ENCODE data around the gene PSMB8.
A peak's percentile ranks its signal among the peaks of the same experiment; 100 is the strongest.
"Not testable (repeated sequence)": the region's sequence is repeated elsewhere in the genome, so short reads cannot be mapped to it uniquely, and the experiment has no call there.

Gene PSMB8

GRCh38 chr6:32843979-32844838 lies at the start of gene PSMB8:
Gene PSMB8 (minus strand): TSS chr6:32844047. CDS start chr6:32843996, 51 bp downstream.
- peak; percentile 99 for DNase-seq

GRCh38 chr6:32890831-32891230 lies 47.0 kb upstream of the PSMB8 start:
- DNase-seq, result no peak

GRCh38 chr6:32889533-32889932 lies 45.7 kb upstream of the PSMB8 start:
- DNase-seq, result no peak

- no peak for DNase-seq
Observed at GRCh38 chr6:32888576-32888975, 44.7 kb upstream of the PSMB8 start.

- DNase-seq, result no peak
Observed at GRCh38 chr6:32887616-32888015, 43.8 kb upstream of the PSMB8 start.

- no peak for DNase-seq
Observed at GRCh38 chr6:32886681-32887383, 43.0 kb upstream of the PSMB8 start.

- DNase-seq, result no peak
Observed at GRCh38 chr6:32885698-32886286, 41.9 kb upstream of the PSMB8 start.

- DNase-seq, result no peak
Observed at GRCh38 chr6:32883789-32884188, 39.9 kb upstream of the PSMB8 start.

- DNase-seq, result no peak
Observed at GRCh38 chr6:32882879-32883250, 39.0 kb upstream of the PSMB8 start.

- DNase-seq, result not testable (repeated sequence)
Observed at GRCh38 chr6:32880962-32881361, 37.1 kb upstream of the PSMB8 start.

- DNase-seq, result no peak
Observed at GRCh38 chr6:32879691-32880090, 35.8 kb upstream of the PSMB8 start.

- DNase-seq, result no peak
Observed at GRCh38 chr6:32876603-32877002, 32.8 kb upstream of the PSMB8 start.

GRCh38 chr6:32873947-32874346 lies 30.1 kb upstream of the PSMB8 start:
- not testable (repeated sequence) for DNase-seq

- peak; percentile 90 to 92 for DNase-seq
Observed at GRCh38 chr6:32868257-32868788, 24.5 kb upstream of the PSMB8 start.

- no peak for DNase-seq
Observed at GRCh38 chr6:32867554-32868256, 23.9 kb upstream of the PSMB8 start.

GRCh38 chr6:32867022-32867477 lies 23.2 kb upstream of the PSMB8 start:
- no peak for DNase-seq

- DNase-seq, result no peak
Observed at GRCh38 chr6:32865724-32866443, 22.0 kb upstream of the PSMB8 start.

- no peak for DNase-seq
Observed at GRCh38 chr6:32862725-32863124, 18.9 kb upstream of the PSMB8 start.

GRCh38 chr6:32860674-32861073 lies 16.8 kb upstream of the PSMB8 start:
- no peak for DNase-seq

- no peak for DNase-seq
Observed at GRCh38 chr6:32858194-32858593, 14.3 kb upstream of the PSMB8 start.

GRCh38 chr6:32857156-32857891 lies 13.5 kb upstream of the PSMB8 start:
- DNase-seq, result no peak

All from activated CD4-positive, alpha-beta T cell treated with anti-CD3 and anti-CD28 coated beads, Interleukin-2, amount 50 U/mL, for 48 hours (primary cell).